T-helper 1 cell (primary cell): Measurements from ENCODE around the gene CRELD1.
A peak's percentile ranks its signal among the peaks of the same experiment; 100 is the strongest.

Experiments
- DNase-seq, 5 donors: peaks; one replicate each; pipeline ENCODE4 v3.0.0-alpha.2; 2012 to 2020

The CRELD1 gene

GRCh38 chr3:9903904-9904303 is 29.7 kb upstream of the CRELD1 start:
- DNase-seq = no peak

GRCh38 chr3:9906480-9906879 is 27.2 kb upstream of the CRELD1 start:
- no peak for DNase-seq

GRCh38 chr3:9908286-9908685 is 25.3 kb upstream of the CRELD1 start:
- no peak for DNase-seq

- no peak for DNase-seq
Measured at GRCh38 chr3:9909221-9910013, 24.2 kb upstream of the CRELD1 start.

- DNase-seq = no peak
Measured at GRCh38 chr3:9911863-9912262, 21.8 kb upstream of the CRELD1 start.

- peak in 1 of 5 donors; percentile 9 for DNase-seq
Measured at GRCh38 chr3:9912294-9912935, 21.2 kb upstream of the CRELD1 start.

- DNase-seq = no peak
Measured at GRCh38 chr3:9913601-9914000, 20.0 kb upstream of the CRELD1 start.

GRCh38 chr3:9914011-9914410 is 19.6 kb upstream of the CRELD1 start:
- DNase-seq = no peak

GRCh38 chr3:9914559-9915253 is 18.9 kb upstream of the CRELD1 start:
- no peak for DNase-seq

- peak in 1 of 5 donors; percentile 35 for DNase-seq
Measured at GRCh38 chr3:9915254-9916141, 18.1 kb upstream of the CRELD1 start.

GRCh38 chr3:9916346-9916733 is 17.3 kb upstream of the CRELD1 start:
- no peak for DNase-seq

GRCh38 chr3:9916734-9917680 is 16.6 kb upstream of the CRELD1 start, which contains the start of gene IL17RC:
TSS of gene IL17RC (plus strand) at chr3:9917098. CDS start at chr3:9917316, 218 bp downstream.
- peak in 1 of 5 donors; percentile 7 for DNase-seq

- DNase-seq = no peak
Measured at GRCh38 chr3:9917820-9918219, 15.8 kb upstream of the CRELD1 start.

- no peak for DNase-seq
Measured at GRCh38 chr3:9918261-9919038, 15.2 kb upstream of the CRELD1 start.

GRCh38 chr3:9928158-9928557 is 5.5 kb upstream of the CRELD1 start:
- no peak for DNase-seq

- DNase-seq = no peak
Measured at GRCh38 chr3:9930804-9931418, 2.7 kb upstream of the CRELD1 start.

GRCh38 chr3:9932535-9932842 is 1.1 kb upstream of the CRELD1 start:
- DNase-seq = no peak

- peak; percentile 69 to 87 (median 83) for DNase-seq
Measured at GRCh38 chr3:9932843-9933560, 632 bp upstream of the CRELD1 start.

- peak in 1 of 5 donors; percentile 16 for DNase-seq
Measured at GRCh38 chr3:9934235-9934621, 594 bp downstream of the CRELD1 start.

- no peak for DNase-seq
Measured at GRCh38 chr3:9934993-9935392, 1.4 kb downstream of the CRELD1 start.
